Limb (tissue), 2 donors: Measurements from ENCODE around the gene CFC1.
"Not testable (repeated sequence)": the region's sequence is repeated elsewhere in the genome, so short reads cannot be mapped to it uniquely, and the experiment has no call there.

Experiments
- DNase-seq, 2 donors: peaks; one replicate each; pipeline ENCODE4 v3.0.0-alpha.2; 2016; ENCODE audit errors: extremely low spot score in 2 of 2

CFC1 gene

DNA sequence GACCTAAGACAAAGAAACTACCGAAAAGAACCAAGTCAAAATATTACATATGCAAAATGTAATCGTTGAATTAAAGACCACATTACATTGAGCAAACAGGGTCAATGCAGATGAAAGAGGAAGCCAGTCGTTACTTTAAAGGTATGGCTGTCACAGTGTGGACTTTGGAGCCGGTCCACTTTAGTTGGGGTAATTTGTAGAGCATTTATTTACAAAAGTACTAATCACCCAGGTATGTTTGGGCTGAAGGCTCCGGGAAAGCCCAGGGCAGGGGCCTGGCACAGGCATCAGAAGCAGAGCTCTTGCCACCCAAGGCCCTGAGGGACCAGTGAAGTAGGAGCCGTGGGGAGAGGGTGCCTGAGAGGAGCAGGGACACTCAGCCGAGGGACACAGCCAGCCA lies 15.8 kb downstream of the CFC1 start:
- DNase-seq: not testable (repeated sequence)

DNA sequence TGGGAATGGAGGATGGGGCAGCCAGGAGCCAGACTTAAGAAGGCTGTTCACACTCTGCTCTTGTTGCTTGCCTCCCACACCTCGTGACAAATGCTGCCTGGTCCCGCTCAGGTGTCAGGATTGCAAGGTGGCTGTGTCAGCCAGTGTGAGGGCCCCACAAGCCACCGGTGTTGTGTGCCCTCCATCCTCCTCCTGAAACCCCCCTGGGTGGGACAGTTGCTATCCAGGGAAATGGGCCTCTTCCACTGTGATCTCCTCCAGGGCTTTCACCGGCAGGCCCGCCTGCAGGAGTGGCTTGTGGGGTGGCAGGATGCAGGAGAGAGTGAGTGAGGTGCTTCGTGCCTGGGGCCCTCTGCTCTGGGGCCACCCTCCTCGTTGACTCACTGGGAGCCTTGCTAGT lies 16.4 kb downstream of the CFC1 start:
- DNase-seq: not testable (repeated sequence)

DNA sequence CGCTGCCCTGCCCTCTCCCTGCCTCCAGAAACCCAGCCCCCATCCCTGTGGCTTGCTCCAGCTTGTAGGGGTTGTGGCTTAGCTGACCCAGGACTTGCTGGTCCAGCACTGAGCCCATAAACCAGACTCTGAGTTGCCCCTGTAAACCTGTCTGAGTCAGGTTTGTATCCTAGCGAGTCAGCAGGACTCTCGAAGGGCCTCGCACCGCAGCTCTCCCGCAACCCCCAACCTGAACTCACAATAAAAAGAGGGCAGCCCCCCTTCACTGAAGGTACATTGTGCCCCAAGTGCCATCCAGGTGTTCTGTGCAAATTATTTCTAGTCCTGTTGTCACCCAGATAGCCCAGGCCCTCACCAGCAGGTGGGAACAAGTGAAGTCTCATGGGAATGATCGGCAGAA lies 17.9 kb downstream of the CFC1 start:
- DNase-seq: not testable (repeated sequence)

DNA sequence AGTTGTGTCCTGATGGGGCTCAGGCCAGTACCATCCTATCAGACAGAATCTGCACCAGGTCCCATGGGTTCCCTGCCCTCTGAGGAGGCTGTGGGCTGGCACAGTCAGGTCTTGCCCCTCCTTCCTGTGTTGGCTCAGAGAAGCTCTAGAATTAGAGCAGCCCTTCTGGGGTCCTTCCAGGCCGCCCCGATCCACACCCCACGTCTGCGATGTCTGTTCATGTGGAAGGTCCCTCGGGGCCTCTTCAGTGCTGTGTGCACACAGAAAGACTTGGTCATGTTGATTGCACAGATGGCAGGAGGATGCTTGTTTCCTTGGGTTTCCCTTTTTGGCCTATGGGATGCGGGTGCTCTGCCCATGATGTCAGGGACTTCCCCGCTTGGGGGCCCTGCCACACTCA lies 20.3 kb downstream of the CFC1 start:
- DNase-seq: not testable (repeated sequence)

DNA sequence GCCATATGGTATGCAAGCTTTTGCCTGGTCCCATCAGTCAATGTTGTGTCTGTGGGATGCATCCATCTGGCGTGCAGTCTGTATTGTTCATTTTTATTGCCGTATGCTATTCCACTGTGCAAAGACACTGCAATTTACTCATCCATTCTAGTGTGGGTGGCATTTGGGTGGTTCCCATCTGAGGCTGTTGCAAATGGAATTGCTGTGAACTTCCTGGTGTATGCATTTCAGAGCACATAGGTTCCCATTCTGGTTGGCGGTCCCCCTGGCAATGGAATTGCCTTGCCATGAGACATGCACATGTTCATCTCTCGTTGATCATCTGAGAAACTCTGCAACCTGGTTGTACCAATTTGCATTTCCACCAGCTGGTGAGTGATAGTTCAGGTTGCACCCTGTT lies 21.8 kb downstream of the CFC1 start:
- not testable (repeated sequence) for DNase-seq

DNA sequence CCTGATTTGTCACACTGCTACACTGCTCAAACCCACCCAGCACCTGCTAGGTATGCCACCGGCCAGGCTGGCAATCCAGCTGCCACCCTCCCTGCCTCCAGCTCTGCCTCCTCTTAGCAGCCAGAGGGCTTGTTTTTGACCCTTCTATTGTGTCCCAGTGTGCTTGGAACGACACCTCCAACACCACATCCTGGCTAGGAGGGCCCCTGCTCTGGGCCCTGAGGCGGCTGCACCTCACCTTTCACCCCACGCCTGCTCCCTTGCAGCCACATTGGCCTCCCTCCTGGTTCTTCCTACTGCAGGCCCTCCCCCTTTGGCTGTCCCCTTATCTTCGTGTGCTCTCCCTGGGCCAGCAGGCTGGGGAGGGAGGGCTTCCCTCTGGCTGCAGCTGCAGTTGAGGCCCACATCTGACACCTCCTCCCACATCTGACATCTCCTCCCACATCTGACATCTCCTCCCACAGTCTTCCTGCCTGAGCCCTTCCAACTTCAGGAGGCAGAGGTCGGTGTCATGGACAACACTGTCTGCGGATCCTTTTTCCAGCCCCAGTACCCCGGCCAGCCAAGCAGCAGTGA lies 23.1 kb downstream of the CFC1 start:
- not testable (repeated sequence) for DNase-seq

DNA sequence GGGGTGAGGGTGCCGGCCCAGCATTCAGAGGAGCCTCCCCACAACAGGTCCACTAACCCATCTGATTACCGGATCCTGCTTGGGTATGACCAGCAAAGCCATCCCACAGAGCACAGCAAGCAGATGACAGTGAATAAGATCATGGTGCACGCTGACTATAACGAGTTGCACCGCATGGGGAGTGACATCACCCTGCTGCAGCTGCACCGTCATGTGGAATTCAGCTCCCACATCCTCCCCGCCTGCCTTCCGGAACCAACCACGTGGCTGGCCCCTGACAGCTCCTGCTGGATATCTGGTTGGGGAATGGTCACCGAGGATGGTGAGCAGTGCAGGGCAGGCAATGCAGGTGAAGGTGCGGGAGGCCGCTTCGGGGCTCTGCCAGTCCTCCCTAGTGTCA lies 25.1 kb downstream of the CFC1 start:
- not testable (repeated sequence) for DNase-seq

DNA sequence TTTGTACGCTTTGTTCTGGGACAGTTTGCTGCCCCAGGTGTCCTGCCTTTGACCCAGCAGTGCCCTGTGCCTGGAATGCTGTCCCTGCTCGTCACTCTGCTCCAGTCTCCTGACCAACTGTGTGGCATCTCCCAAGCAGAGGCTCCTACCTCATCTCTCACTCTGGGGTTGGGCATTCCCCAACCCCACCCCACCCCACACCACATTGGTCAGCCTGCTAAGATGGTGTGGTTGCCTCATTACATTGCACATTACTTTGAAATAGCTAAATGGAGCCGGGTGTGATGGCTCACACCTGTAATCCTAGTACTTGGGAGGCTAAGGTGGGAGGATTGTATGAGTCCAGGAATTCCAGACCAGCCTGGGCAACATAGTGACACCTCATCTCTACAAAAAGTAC lies 27.4 kb downstream of the CFC1 start:
- not testable (repeated sequence) for DNase-seq

DNA sequence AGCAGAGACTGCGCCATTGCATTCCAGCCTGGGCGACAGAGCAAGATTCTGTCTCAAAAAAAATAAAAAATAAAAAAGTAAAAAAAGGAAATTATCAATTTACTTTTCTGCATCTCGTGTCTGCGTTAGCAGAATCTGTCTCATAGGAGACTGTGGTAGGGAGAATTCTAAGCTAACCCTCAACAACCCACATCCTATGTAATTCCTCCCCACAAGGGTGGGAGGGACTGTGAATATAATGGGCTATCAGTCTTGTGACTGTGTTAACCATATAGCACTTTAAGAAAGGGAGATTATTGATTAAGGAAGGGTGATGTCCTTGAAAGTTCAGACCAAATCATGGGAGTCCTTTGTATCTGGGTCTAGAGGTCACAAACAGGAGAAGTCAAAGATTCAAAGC lies 33.2 kb downstream of the CFC1 start:
- not testable (repeated sequence) for DNase-seq

DNA sequence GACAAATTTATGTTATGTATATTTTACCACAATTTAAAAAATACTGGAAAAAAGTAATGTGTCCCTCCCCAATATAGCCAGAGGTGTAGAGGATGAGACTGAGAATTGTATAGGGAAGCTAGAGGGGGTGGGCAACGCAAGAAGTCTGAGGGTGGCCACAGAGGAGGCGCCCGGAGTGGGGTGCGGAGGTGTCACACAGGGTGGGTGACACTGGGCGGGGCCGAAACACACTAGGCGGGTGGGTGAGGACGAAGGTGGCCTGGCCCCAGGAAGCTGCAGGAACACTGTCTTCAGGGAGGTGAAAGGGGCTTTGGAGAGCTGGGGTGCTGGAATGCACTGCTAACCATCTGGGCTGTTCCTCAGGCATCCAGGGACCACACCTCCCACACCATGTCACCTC lies 42.9 kb downstream of the CFC1 start:
- not testable (repeated sequence) for DNase-seq

DNA sequence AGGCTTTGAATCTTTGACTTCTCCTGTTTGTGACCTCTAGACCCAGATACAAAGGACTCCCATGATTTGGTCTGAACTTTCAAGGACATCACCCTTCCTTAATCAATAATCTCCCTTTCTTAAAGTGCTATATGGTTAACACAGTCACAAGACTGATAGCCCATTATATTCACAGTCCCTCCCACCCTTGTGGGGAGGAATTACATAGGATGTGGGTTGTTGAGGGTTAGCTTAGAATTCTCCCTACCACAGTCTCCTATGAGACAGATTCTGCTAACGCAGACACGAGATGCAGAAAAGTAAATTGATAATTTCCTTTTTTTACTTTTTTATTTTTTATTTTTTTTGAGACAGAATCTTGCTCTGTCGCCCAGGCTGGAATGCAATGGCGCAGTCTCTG lies 45.2 kb downstream of the CFC1 start:
- not testable (repeated sequence) for DNase-seq

DNA sequence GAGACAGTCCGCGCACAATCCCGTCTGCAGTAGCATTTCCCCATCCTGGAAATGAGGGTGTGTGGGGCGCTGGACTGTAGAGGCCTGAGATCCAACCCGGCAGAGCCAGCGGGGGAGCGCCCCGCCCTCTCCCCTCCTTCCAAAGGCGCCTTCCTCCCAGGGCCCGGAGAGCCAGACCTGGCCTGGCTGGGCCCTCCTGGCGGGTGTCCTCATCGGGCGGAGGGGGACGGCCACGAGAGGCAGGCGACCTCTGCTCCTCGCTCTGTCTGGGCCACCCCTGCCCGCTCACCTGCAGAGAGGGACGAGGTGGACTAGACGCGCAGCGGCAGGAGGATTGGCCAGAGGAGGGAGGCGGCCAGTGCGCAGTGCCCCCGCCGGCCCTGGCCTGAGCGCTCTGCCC lies 49.9 kb downstream of the CFC1 start:
- DNase-seq: not testable (repeated sequence)

DNA sequence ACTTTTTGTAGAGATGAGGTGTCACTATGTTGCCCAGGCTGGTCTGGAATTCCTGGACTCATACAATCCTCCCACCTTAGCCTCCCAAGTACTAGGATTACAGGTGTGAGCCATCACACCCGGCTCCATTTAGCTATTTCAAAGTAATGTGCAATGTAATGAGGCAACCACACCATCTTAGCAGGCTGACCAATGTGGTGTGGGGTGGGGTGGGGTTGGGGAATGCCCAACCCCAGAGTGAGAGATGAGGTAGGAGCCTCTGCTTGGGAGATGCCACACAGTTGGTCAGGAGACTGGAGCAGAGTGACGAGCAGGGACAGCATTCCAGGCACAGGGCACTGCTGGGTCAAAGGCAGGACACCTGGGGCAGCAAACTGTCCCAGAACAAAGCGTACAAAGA lies 51.0 kb downstream of the CFC1 start:
- DNase-seq: not testable (repeated sequence)

DNA sequence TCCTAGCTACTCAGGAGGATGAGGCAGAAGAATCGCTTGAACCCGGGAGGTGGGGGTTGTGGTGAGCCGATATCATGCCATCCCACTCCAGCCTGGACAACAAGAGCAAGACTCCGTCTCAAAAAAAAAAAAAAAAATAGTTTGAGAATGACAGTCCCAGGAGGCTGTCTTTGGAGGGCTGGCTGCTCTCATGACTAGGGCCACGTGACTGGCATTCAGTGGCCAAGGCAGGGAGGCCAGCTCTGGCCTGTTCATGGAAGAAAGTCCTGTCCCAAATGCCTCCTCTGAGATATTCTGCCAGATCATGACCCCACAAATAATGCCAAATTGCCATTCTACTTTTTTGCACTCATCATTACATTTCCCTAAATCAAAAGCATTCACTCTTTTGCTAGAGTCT lies 54.4 kb downstream of the CFC1 start:
- not testable (repeated sequence) for DNase-seq

DNA sequence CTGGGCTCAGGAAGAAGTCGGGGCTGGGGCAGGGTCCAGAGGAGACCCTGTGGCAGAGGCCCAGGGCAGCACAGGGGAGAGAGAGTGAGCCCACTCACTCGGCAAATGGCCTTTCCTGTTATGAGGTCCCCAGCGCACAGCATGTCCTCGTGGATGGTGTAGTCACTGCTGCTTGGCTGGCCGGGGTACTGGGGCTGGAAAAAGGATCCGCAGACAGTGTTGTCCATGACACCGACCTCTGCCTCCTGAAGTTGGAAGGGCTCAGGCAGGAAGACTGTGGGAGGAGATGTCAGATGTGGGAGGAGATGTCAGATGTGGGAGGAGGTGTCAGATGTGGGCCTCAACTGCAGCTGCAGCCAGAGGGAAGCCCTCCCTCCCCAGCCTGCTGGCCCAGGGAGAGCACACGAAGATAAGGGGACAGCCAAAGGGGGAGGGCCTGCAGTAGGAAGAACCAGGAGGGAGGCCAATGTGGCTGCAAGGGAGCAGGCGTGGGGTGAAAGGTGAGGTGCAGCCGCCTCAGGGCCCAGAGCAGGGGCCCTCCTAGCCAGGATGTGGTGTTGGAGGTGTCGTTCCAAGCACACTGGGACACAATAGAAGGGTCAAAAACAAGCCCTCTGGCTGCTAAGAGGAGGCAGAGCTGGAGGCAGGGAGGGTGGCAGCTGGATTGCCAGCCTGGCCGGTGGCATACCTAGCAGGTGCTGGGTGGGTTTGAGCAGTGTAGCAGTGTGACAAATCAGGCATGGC lies 55.4 kb downstream of the CFC1 start:
- not testable (repeated sequence) for DNase-seq

DNA sequence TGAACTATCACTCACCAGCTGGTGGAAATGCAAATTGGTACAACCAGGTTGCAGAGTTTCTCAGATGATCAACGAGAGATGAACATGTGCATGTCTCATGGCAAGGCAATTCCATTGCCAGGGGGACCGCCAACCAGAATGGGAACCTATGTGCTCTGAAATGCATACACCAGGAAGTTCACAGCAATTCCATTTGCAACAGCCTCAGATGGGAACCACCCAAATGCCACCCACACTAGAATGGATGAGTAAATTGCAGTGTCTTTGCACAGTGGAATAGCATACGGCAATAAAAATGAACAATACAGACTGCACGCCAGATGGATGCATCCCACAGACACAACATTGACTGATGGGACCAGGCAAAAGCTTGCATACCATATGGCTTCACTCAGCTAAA lies 56.6 kb downstream of the CFC1 start:
- DNase-seq: not testable (repeated sequence)
